Pancreas (tissue), 10 donors: ENCODE results near the gene MEF2D. TPM values are rescaled to one million over a fixed set of nuclear protein-coding genes. Genes with fewer than 3 reads are reported as not detected.

Experiments
- ATAC-seq, 4 donors: fragments of 200-7000 bp; cut with Tn5 transposase; one replicate each; pipeline versions ENCODE4 v1.8.0 to v1.9.1; 2020; ENCODE audit warnings: mild to moderate bottlenecking in 4 of 4, moderate library complexity in 4 of 4
- DNase-seq, 6 donors: peaks; one replicate each; pipeline ENCODE4 v3.0.0-alpha.2; 2020
- FAIRE-seq: peaks from 2 replicates; lab custom pipeline; 2012; peaks lifted over from hg19 to GRCh38; lab: Jason Lieb, UNC
- H3K27ac ChIP-seq, 4 donors: fragments of 200-600 bp; sonication (generic); 1 replicate in 3 of 4; 2 replicates in 1 of 4; pipeline versions ENCODE4 v1.5.0 to v1.8.0; 2020
- H3K27me3 ChIP-seq, 4 donors: fragments of 200-600 bp; one replicate each; pipeline ENCODE4 v1.8.0; 2021
- H3K36me3 ChIP-seq, 3 donors: fragments of 200-600 bp; sonication (generic) in 1 of 3; one replicate each; pipeline versions ENCODE4 v1.5.0 to v1.8.0; 2020 to 2021
- H3K4me1 ChIP-seq, 3 donors: fragments of 200-600 bp; one replicate each; pipeline ENCODE4 v1.8.0; 2021
- H3K4me3 ChIP-seq, 4 donors: fragments of 200-600 bp; sonication (generic) in 2 of 4; one replicate each; pipeline versions ENCODE4 v1.5.0 to v1.8.0; 2020 to 2021
- H3K9me3 ChIP-seq, 4 donors: fragments of 200-600 bp; one replicate each; pipeline ENCODE4 v1.8.0; 2021
- WGBS, 2 donors: extraction: QIAGEN DNeasy Blood & Tissue Kit; methylation state at CpG; one replicate each; pipeline ENCODE4 v1.1.7; 2013; 5-methylcytosine and 5-hydroxymethylcytosine counted together
- intact Hi-C, 3 donors: fragments of 100-400 bp; cut with DNase I; formaldehyde crosslinking; loops; one replicate each; pipeline versions ENCODE4 v1.11.1 to v1.14.2; 2022
- polyA plus RNA-seq, 2 donors: library from polyadenylated mRNA; stranded (reverse); fragments of 200-250 nt; gene quantifications; one replicate each; pipeline ENCODE4 v1.2.3, GENCODE V29; 2013
- total RNA-seq, 6 donors: library from RNA; stranded (reverse); fragmentation: NEBNext Ultra II Directional in 4 of 6; extraction: Animal tissue kit (Norgen Biotek cat#: 25700) in 4 of 6; gene quantifications; one replicate each; pipeline versions ENCODE4 v1.2.1 to v1.2.4, GENCODE V29; 2021 to 2023
- TF ChIP-seq, protein P1 (sequence below), 4 donors: fragments of 200-600 bp; sonication (generic) in 3 of 4; IDR thresholded peaks; one replicate each; pipeline versions ENCODE4 v1.5.0 to v1.8.0; 2021; ENCODE audit warnings: antibody characterized with exemption in 4 of 4
- donor health status: healthy with polysubstance abuse.
- donor health status: DM: no; HTN: no; CAD: no; lungs with moderate emphysema.
- donor health status: DM: no; HTN: no; CAD: no.
- donor health status: control.
- donor health status: control.
- donor health status: Bipolar disorder and iron deficiency.
- donor health status: DM: yes; HTN: yes; CAD: no.
- donor health status: DM: no; HTN: no; CAD: no.
- donor health status: DM: no; HTN: no; CAD: no.
- donor health status: DM: yes; HTN: yes; CAD: no.

The MEF2D gene
- total and polyA plus RNA-seq, 8 donors: 15.7 to 31.8 (median 23.6) TPM

DNA sequence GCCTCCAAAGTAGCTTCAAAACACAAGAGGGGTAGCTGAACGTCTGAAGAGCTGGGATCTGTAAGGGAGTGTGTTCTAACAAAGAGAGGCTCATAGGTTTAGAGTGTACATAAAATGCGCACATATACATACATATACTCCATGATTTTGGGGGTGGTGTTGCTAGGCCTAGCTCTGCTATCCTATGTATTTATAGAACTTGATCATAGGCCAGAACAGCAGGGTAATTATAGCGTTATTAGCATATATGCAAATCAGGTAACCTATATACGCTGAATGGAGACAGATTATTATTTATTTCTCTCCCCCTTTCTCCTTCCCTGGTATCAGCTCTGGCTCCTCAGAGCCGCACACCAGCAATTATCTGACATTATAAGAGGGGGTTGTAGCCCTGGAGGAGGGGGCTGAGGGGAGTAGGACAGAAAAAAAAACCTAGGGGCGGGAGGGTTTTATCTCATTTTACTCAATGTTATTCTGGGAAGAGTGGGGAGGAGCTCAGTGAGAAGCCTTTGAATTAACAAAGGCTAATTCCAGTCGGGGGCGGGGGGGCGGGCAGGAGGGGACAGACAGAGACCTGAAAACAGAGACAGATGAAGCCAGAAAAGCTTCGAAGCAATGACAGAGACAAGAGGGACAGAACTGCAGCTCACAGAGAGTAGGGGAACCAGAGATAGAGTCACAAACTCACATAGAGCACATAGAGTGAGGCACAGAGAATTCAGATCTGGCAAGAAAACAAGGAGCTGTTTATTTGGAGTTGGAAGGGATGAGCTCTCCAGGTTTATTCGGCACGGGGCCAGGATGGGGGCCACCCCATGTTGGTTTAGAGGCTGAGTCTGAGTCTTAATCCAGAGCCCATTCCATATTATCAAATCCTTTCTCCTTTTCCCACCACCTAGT is 68.6 kb downstream of the MEF2D start:
- TF ChIP-seq, protein P1, sequence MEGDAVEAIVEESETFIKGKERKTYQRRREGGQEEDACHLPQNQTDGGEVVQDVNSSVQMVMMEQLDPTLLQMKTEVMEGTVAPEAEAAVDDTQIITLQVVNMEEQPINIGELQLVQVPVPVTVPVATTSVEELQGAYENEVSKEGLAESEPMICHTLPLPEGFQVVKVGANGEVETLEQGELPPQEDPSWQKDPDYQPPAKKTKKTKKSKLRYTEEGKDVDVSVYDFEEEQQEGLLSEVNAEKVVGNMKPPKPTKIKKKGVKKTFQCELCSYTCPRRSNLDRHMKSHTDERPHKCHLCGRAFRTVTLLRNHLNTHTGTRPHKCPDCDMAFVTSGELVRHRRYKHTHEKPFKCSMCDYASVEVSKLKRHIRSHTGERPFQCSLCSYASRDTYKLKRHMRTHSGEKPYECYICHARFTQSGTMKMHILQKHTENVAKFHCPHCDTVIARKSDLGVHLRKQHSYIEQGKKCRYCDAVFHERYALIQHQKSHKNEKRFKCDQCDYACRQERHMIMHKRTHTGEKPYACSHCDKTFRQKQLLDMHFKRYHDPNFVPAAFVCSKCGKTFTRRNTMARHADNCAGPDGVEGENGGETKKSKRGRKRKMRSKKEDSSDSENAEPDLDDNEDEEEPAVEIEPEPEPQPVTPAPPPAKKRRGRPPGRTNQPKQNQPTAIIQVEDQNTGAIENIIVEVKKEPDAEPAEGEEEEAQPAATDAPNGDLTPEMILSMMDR (IDR thresholded peaks at IDR 0.05): no peak
- no peak overlapping the region for H3K4me3 ChIP-seq
- intact Hi-C loops: no loop called here
- FAIRE-seq (no peak), ATAC-seq (no peak), DNase-seq (no peak)
- H3K4me1 ChIP-seq: peaks cover 0 to 3% (median 0%) of the 10 kb centered on the region in 3 donors
- H3K27ac ChIP-seq: no peak overlapping the region
- H3K27me3 ChIP-seq: peaks cover 0 to 25% (median 5%) of the 10 kb centered on the region in 4 donors
- no peaks in the 10 kb centered on the region for H3K36me3 ChIP-seq
- 37 to 43% methylated on average over 12 of the region's 12 CpGs for WGBS, 2 donors
- H3K9me3 ChIP-seq: no peaks in the 10 kb centered on the region

DNA sequence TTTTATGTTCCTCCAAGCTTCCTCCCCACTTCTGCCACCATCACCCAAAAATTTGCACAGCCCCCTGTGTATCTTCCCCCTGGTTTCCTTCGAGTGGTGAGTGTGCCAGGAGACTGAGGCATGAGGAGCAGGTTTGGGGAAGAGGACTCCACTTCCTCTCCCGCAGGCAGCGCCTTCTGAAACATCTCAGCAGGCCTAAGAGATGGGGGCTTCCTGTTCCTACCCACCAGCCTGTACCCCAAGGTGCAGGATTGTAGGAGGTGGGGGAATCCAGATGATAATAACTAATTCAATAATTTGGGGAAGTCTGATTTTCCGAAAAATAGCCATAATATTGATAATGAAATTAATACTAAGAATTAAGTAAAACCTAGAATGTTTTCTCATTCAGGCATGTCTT is 69.2 kb downstream of the MEF2D start:
- FAIRE-seq (no peak), ATAC-seq (no peak), DNase-seq (no peak)
- Histone ChIP-seq H3K27me3 (peaks cover 0 to 20% (median 1%) of the 10 kb centered on the region in 4 donors), H3K4me1 (peaks cover 0 to 1% (median 0%) of the 10 kb centered on the region in 3 donors), H3K27ac (no peak overlapping the region), H3K36me3 (no peaks in the 10 kb centered on the region), H3K9me3 (no peaks in the 10 kb centered on the region), H3K4me3 (no peak overlapping the region)
- WGBS, 2 donors: 60 to 64% methylated on average over 4 of the region's 4 CpGs
- intact Hi-C loops: no loop called here
- TF ChIP-seq, protein P1 (IDR thresholded peaks at IDR 0.05): no peak

DNA sequence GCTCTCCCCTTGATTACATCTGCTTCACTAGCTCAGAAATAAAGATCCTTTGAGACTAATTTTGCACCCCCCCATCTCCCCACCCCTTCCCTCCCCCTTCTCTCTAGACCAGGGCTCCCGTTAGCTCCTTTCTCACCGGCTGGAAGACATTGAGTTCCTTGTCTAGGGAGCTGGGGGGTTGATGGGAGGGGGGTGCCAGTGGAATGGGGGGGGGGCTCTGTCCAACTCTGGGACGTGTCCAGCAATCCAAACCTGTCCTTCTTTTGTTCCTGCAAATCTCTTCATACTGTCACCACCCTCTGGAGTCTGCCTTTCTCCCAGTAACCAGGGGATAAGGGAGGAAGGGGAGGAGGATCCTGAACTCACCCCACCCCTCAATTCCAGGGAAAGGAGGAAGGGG is 69.7 kb downstream of the MEF2D start:
- DNase-seq (no peak), ATAC-seq (no peak), FAIRE-seq (no peak)
- TF ChIP-seq, protein P1 (IDR thresholded peaks at IDR 0.05): no peak
- Histone ChIP-seq H3K4me3 (no peak overlapping the region), H3K4me1 (no peaks in the 10 kb centered on the region), H3K36me3 (no peaks in the 10 kb centered on the region), H3K27ac (no peak overlapping the region), H3K27me3 (peaks cover 0 to 20% (median 0%) of the 10 kb centered on the region in 4 donors), H3K9me3 (no peaks in the 10 kb centered on the region)
- 37% methylated on average over 3 of the region's 3 CpGs for WGBS, 2 donors
- intact Hi-C loops: no loop called here

DNA sequence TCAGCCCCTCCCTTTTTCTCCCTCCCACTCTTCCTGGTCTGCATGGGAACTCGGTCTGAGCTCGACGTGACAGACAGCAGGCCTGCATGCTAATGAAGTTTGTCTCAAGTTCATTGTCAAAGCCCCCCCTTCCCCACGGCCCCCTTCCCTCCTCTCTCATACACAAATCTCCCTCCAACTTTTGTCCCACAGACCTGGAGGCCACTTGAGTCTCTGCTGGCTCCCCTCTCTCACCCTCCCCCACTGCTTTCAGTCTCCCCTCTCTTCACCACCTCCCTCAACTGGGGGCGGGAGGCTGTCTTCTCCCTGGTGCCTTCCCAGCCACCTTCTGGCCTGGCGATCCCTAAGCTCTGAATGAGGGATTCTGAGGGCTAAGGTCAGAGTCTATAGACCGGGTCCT is 70.3 kb downstream of the MEF2D start:
- WGBS, 2 donors: 20 to 22% methylated on average over 7 of the region's 7 CpGs
- intact Hi-C loops: no loop called here
- H3K36me3 ChIP-seq: no peaks in the 10 kb centered on the region
- no peak for FAIRE-seq
- no peak for DNase-seq
- peaks cover 0 to 14% (median 0%) of the 10 kb centered on the region in 4 donors for H3K27me3 ChIP-seq
- no peak for ATAC-seq
- no peaks in the 10 kb centered on the region for H3K4me1 ChIP-seq
- TF ChIP-seq, protein P1 (IDR thresholded peaks at IDR 0.05): no peak
- H3K27ac ChIP-seq: no peak overlapping the region
- no peaks in the 10 kb centered on the region for H3K9me3 ChIP-seq
- H3K4me3 ChIP-seq: no peak overlapping the region
